Endothelial cell of umbilical vein (primary cell): Measurements from ENCODE around the gene IBTK.

ENCODE experiments used
- CTCF ChIP-seq, 2 donors: IDR thresholded peaks; 1 replicate in 1 of 2; 2 replicates in 1 of 2; pipeline ENCODE4 v1.5.1; 2011; ENCODE audit warnings: low read length in 2 of 2, mild to moderate bottlenecking in 2 of 2, moderate library complexity in 2 of 2, control low read depth in 1 of 2, inconsistent platforms in 1 of 2, low read depth in 1 of 2; ENCODE audit not compliant: insufficient read depth in 1 of 2; ENCODE audit errors: extremely low read depth in 1 of 2
- EZH2 ChIP-seq: IDR thresholded peaks from 2 replicates; pipeline ENCODE4 v1.6.1; 2012; ENCODE audit warnings: borderline replicate concordance, low read depth, mild to moderate bottlenecking, moderate library complexity, low read length, inconsistent platforms; ENCODE audit not compliant: severe bottlenecking
- FOS ChIP-seq: IDR thresholded peaks from 2 replicates; pipeline ENCODE4 v1.6.1; 2011; ENCODE audit warnings: mild to moderate bottlenecking, low read length, moderate library complexity, borderline replicate concordance; ENCODE audit not compliant: insufficient read depth
- GATA2 ChIP-seq: IDR thresholded peaks from 2 replicates; pipeline ENCODE4 v1.7.0; 2011; ENCODE audit warnings: low read depth, mild to moderate bottlenecking, moderate library complexity, mixed read lengths, low read length; ENCODE audit not compliant: insufficient read length, insufficient read depth
- MYC ChIP-seq: IDR thresholded peaks from one replicate; pipeline ENCODE4 v1.6.1; 2011; ENCODE audit warnings: mild to moderate bottlenecking, low read depth, low read length
- POLR2A ChIP-seq: IDR thresholded peaks from 2 replicates; pipeline ENCODE4 v1.6.1; 2012; ENCODE audit warnings: low read depth, mild to moderate bottlenecking, control low read depth, low read length
- POLR2AphosphoS5 ChIP-seq: IDR thresholded peaks from 2 replicates; pipeline ENCODE4 v1.6.1; 2012; ENCODE audit warnings: low read depth, mild to moderate bottlenecking, control low read depth, low read length, moderate library complexity; ENCODE audit not compliant: insufficient read depth

DNA sequence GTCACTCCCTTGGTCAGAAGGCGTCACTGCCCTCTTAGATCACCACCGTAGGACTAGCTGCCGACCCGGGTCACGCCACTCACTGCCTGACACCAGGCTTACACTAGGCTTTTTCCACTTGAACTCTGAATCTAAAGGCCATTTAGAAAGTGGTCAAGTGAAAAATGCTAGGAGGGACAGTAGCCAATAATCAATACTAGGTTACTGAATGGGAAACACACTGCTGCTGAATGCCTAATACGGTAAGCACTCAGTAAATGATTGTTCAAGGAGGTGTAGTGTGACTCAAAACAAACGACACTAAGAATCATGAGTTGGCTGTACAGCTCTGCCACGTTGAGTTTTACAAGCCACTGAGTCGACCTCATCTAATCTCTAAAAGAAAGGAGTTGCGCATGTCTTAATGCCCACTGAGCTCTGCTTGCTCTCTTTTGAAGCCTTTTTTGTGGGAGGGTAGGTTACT, 760 bp upstream of the IBTK start:
- TF ChIP-seq EZH2, result no peak
- TF ChIP-seq CTCF (IDR thresholded peaks at IDR 0.05; ENCODE audit: extremely low read depth in 1 of 2, insufficient read depth in 1 of 2, low read depth in 1 of 2, low read length in 2 of 2), result no peak
- no peak for TF ChIP-seq MYC
- TF ChIP-seq POLR2A, result no peak
- TF ChIP-seq FOS, result no peak
- TF ChIP-seq POLR2AphosphoS5, result no peak
- TF ChIP-seq GATA2, result no peak
